K562 (cell line): ENCODE data around the gene TOMT. TPM values are rescaled to one million over a fixed set of nuclear protein-coding genes. Genes with fewer than 3 reads are reported as not detected.

ENCODE experiments used
- ATAC-seq: fragments of 200-7000 bp; cut with Tn5 transposase; 3 replicates; pipeline ENCODE4 v1.9.1; 2020; ENCODE audit warnings: moderate library complexity
- BruUV-seq: library from RNA; stranded (reverse); fragments of 400-500 nt; replicated peaks from 2 replicates; lab custom pipeline; 2021; lab: Mats Ljungman, UMichigan
- CTCF ChIA-PET: fragments of 300-600 bp; formaldehyde crosslinking; extraction: SDS; loops from one replicate; lab custom pipeline; 2021; ENCODE audit warnings: low intra/inter-chr PET ratio; lab: Yijun Ruan, JAX
- POLR2A ChIA-PET: fragments of 300-600, 350-650 bp; sonication (Branson Sonifier 250); formaldehyde crosslinking; extraction: SDS; loops from one replicate; lab custom pipeline; 2021; ENCODE audit warnings: antibody characterized with exemption, inconsistent platforms; lab: Yijun Ruan, JAX
- DNase-seq, 4 experiments: peaks; one replicate each; pipeline versions ENCODE4 v3.0.0 to v3.0.0-alpha.2; 2011 to 2018; ENCODE audit warnings: low spot score in 3 of 4, mixed read lengths in 3 of 4; ENCODE audit errors: extremely low read depth in 1 of 4
- FAIRE-seq: peaks from 2 replicates; lab custom pipeline; 2011; peaks lifted over from hg19 to GRCh38; lab: Jason Lieb, UNC
- H2AFZ ChIP-seq: 2 replicates; pipeline ENCODE4 v1.6.0; 2011; ENCODE audit warnings: low read depth, low read length, control low read depth, inconsistent platforms
- H3K27ac ChIP-seq: fragments of 200-600 bp; 3 replicates; pipeline ENCODE4 v1.8.0; 2011; ENCODE audit warnings: low read depth, mild to moderate bottlenecking, control low read depth, inconsistent platforms, low read length, moderate library complexity, mixed read lengths; ENCODE audit errors: extremely low read depth
- H3K27me3 ChIP-seq, 2 experiments: fragments of 300-600 bp in 1 of 2; 2 replicates in 1 of 2; 3 replicates in 1 of 2; pipeline versions ENCODE4 v1.6.0 to v1.8.0; 2011; ENCODE audit warnings: inconsistent platforms in 2 of 2, low read length in 2 of 2, mild to moderate bottlenecking in 1 of 2, mixed read lengths in 1 of 2, moderate library complexity in 1 of 2; ENCODE audit not compliant: control insufficient read depth in 2 of 2, insufficient read depth in 2 of 2
- H3K36me3 ChIP-seq: fragments of 300-600 bp; 3 replicates; pipeline ENCODE4 v1.8.0; 2011; ENCODE audit warnings: mild to moderate bottlenecking, low read length, inconsistent platforms; ENCODE audit not compliant: control insufficient read depth, insufficient read depth
- H3K4me1 ChIP-seq, 2 experiments: fragments of 200-600 bp in 1 of 2; replicated peaks in 1 of 2; 2 replicates in 1 of 2; 3 replicates in 1 of 2; pipeline versions ENCODE4 v1.5.1 to v1.8.0; 2011; ENCODE audit warnings: inconsistent platforms in 2 of 2, low read length in 2 of 2, mild to moderate bottlenecking in 1 of 2, mixed read lengths in 1 of 2, moderate library complexity in 1 of 2; ENCODE audit not compliant: control insufficient read depth in 2 of 2, insufficient read depth in 2 of 2
- H3K4me2 ChIP-seq: 2 replicates; pipeline ENCODE4 v1.6.1; 2011; ENCODE audit warnings: low read length, control low read depth, inconsistent platforms, mixed read lengths; ENCODE audit not compliant: insufficient read depth
- H3K4me3 ChIP-seq: fragments of 200-600 bp; sonication (generic), shearing (Covaris generic); 2 replicates; pipeline ENCODE4 v1.5.1; 2016; ENCODE audit warnings: control low read depth, inconsistent platforms
- H3K79me2 ChIP-seq: fragments of 200-600 bp; 3 replicates; pipeline ENCODE4 v1.8.0; 2011; ENCODE audit warnings: low read length, inconsistent platforms; ENCODE audit not compliant: control insufficient read depth, insufficient read depth
- H3K9ac ChIP-seq, 2 experiments: 2 replicates each; pipeline versions ENCODE4 v1.6.0 to v1.6.1; 2011; ENCODE audit warnings: low read depth in 2 of 2, low read length in 2 of 2, control low read depth in 1 of 2, inconsistent platforms in 1 of 2, mild to moderate bottlenecking in 1 of 2, mixed read lengths in 1 of 2; ENCODE audit not compliant: insufficient read depth in 1 of 2
- H3K9me1 ChIP-seq: one replicate; pipeline ENCODE4 v1.6.0; 2011; ENCODE audit warnings: inconsistent platforms, mild to moderate bottlenecking, low read length, moderate library complexity; ENCODE audit not compliant: control insufficient read depth, insufficient read depth
- H3K9me3 ChIP-seq: replicated peaks from 2 replicates; pipeline ENCODE4 v1.5.1; 2011; ENCODE audit warnings: low read depth, low read length, inconsistent platforms; ENCODE audit not compliant: control insufficient read depth, insufficient read depth
- H4K20me1 ChIP-seq: replicated peaks from 2 replicates; pipeline ENCODE4 v1.6.1; 2011; ENCODE audit warnings: low read length, inconsistent platforms, mixed read lengths; ENCODE audit not compliant: control insufficient read depth, insufficient read depth
- BRCA1 ChIP-seq, 2 experiments: fragments of 450-650 bp in 1 of 2; sonication (generic) in 1 of 2; formaldehyde crosslinking in 1 of 2; IDR thresholded peaks; 2 replicates each; pipeline versions ENCODE4 v1.5.0 to v1.6.1; 2017 to 2020; ENCODE audit warnings: mild to moderate bottlenecking in 1 of 2, missing genetic modification reagents in 1 of 2
- C11orf30 ChIP-seq: fragments of 450-650 bp; IDR thresholded peaks from 2 replicates; pipeline ENCODE4 v1.6.1; 2016; ENCODE audit warnings: low read depth, mild to moderate bottlenecking
- NFIX ChIP-seq: fragments of 250-450 bp; sonication (Bioruptor Pico); IDR thresholded peaks from 2 replicates; pipeline ENCODE4 v1.4.0; 2020; ENCODE audit warnings: low read depth, mild to moderate bottlenecking, moderate library complexity
- PHF21A ChIP-seq: fragments of 450-650 bp; IDR thresholded peaks from 2 replicates; pipeline ENCODE4 v1.6.1; 2017; ENCODE audit warnings: low read depth, borderline replicate concordance
- PML ChIP-seq: IDR thresholded peaks from 2 replicates; pipeline ENCODE4 v1.6.1; 2012; ENCODE audit warnings: low read length, inconsistent platforms
- POLR3A ChIP-seq: IDR thresholded peaks from 2 replicates; pipeline ENCODE4 v1.6.1; 2011; ENCODE audit warnings: borderline replicate concordance, mild to moderate bottlenecking, moderate library complexity; ENCODE audit not compliant: insufficient read length, insufficient read depth; ENCODE audit errors: extremely low read depth
- SIN3A ChIP-seq, 2 experiments: fragments of 150-350 bp in 1 of 2; IDR thresholded peaks; 2 replicates each; pipeline ENCODE4 v1.6.1; 2011 to 2016; ENCODE audit warnings: borderline replicate concordance in 2 of 2, low read depth in 2 of 2, low read length in 2 of 2, mild to moderate bottlenecking in 2 of 2, moderate library complexity in 2 of 2; ENCODE audit not compliant: control insufficient read depth in 1 of 2
- ZBTB8A ChIP-seq: fragments of 450-650 bp; IDR thresholded peaks from 2 replicates; pipeline ENCODE4 v1.6.1; 2018; ENCODE audit warnings: mild to moderate bottlenecking, moderate library complexity; ENCODE audit not compliant: partially characterized antibody
- WGBS: fragments of 100-300 bp; shearing (Covaris generic); methylation state at CpG from one replicate; pipeline ENCODE4 v1.1.6; 2016; ENCODE audit warnings: low coverage, mixed read lengths; ENCODE audit not compliant: insufficient coverage; ENCODE audit errors: missing lambda C conversion rate; 5-methylcytosine and 5-hydroxymethylcytosine counted together
- in situ Hi-C: fragments of 300-500 bp; cut with MboI; formaldehyde crosslinking; loops from 4 replicates; pipeline ENCODE4 v1.15.0; 2018; ENCODE audit warnings: inconsistent platforms, mixed read lengths
- intact Hi-C: fragments of 100-400 bp; cut with micrococcal nuclease; formaldehyde crosslinking; loops from 2 replicates; pipeline ENCODE4 v1.14.2; 2022
- polyA plus RNA-seq, 8 experiments: library from polyadenylated mRNA; depleted of rRNA in 4 of 8; stranded (reverse) in 5 of 8; unstranded in 3 of 8; fragments of >200 nt; fragmentation: Nextera tagmentation in 2 of 8; fragmentation: Illumina TruSeq in 1 of 8; extraction: Ambion mirVana in 2 of 8; extraction: Trizol in 1 of 8; gene quantifications; 2 replicates each; pipeline versions ENCODE4 v1.2.1 to v1.2.3, GENCODE V29; 2011 to 2014; ENCODE audit warnings: inconsistent platforms in 1 of 8, missing spikeins in 1 of 8
- total RNA-seq, 7 experiments: library from RNA; depleted of rRNA in 6 of 7; stranded (reverse); fragments of >200 nt in 6 of 7; fragmentation: Illumina TruSeq in 2 of 7; extraction: Trizol in 2 of 7; gene quantifications; 2 replicates each; pipeline versions ENCODE4 v1.2.1 to v1.2.3, GENCODE V29; 2011 to 2021; ENCODE audit warnings: low replicate concordance in 1 of 7
- TF ChIP-seq, protein P1 (sequence below): IDR thresholded peaks from 2 replicates; pipeline ENCODE4 v1.6.1; 2016; ENCODE audit warnings: missing genetic modification characterization, missing compliant biosample characterization
- TF ChIP-seq, protein P2 (sequence below): sonication (generic); formaldehyde crosslinking; IDR thresholded peaks from 2 replicates; pipeline ENCODE4 v1.8.1; 2023; ENCODE audit warnings: missing genetic modification reagents, mild to moderate bottlenecking, borderline replicate concordance
- TF ChIP-seq, protein P3 (sequence below): fragments of 200-400 bp; formaldehyde crosslinking; IDR thresholded peaks from 2 replicates; pipeline ENCODE4 v1.6.1; 2017; ENCODE audit warnings: mild to moderate bottlenecking, low read depth, low read length, moderate library complexity

TOMT gene
- total and polyA plus RNA-seq, 9 of the 15 experiments (the other 6 are each of a cell fraction or from before 2014, with no cell fraction given), result not detected

DNA sequence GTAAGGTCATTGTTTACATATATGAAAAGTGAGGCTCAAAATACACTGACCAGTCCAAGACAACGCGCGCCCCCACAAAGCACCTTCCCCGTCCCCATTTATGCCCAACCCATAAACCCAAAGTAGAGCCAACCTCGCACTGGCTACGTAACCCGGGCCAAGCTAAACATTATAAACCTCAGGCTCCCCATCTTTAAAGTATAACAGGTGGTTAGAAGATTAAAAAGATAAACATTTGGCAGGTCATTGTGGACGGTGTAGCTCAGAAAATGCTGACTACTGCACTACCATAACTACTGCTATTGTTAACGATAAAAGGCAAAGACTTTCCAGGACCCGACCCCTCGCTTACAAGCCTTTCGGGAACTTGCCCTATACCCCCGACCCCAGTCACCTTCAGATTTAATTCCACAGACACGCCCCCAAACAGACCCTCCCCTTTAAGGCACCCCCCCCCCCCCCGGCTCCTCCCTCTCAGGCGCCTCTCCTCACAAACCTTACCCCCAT lies 25.9 kb upstream of the TOMT start:
- Histone ChIP-seq H2AFZ (peak overlapping the region; percentile 83), H3K4me2 (peak overlapping the region; percentile 92), H3K36me3 (peaks cover 15% of the 10 kb centered on the region; the same call in 2 of the 3 replicates), H3K27me3 (no peaks in the 10 kb centered on the region), H3K9me1 (no peaks in the 10 kb centered on the region), H3K4me3 (peak overlapping the region; percentile 70), H3K27ac (peak overlapping the region; percentile 86), H3K79me2 (peaks cover 51% of the 10 kb centered on the region), H4K20me1 (0 out of 2 replicates have a peak, but pooled peaks cover 6% of the 10 kb centered on the region), H3K9ac (peak overlapping the region; percentile 82 to 94), H3K4me1 (peaks cover 6 to 20% of the 10 kb centered on the region in 2 experiments; a peak in 3 of 5 replicates), H3K9me3 (no peaks in the 10 kb centered on the region)
- in situ Hi-C loops (no loop called here), intact Hi-C loops (loop anchor here (1.0 to 2.0 kb wide), 3 partner anchors 23 to 39 kb away; partner anchors contain the start of genes ANAPC15 and LAMTOR1)
- BruUV-seq, result no TSS peak
- ATAC-seq (peak; percentile 53), FAIRE-seq (no peak), DNase-seq (peak in 3 of 4 experiments; percentile 36 to 76 (median 74))
- POLR2A ChIA-PET, result interaction anchor here (0.6 to 2.9 kb wide), 3 partner anchors 20 to 74 kb away, joined by 4 to 10 read pairs (median 4); no protein-coding TSS in a partner anchor
- WGBS, result 1% methylated on average over 15 of the region's 16 CpGs
- CTCF ChIA-PET, result no interaction called here
- TF ChIP-seq PHF21A, result no peak
- TF ChIP-seq, protein P1, sequence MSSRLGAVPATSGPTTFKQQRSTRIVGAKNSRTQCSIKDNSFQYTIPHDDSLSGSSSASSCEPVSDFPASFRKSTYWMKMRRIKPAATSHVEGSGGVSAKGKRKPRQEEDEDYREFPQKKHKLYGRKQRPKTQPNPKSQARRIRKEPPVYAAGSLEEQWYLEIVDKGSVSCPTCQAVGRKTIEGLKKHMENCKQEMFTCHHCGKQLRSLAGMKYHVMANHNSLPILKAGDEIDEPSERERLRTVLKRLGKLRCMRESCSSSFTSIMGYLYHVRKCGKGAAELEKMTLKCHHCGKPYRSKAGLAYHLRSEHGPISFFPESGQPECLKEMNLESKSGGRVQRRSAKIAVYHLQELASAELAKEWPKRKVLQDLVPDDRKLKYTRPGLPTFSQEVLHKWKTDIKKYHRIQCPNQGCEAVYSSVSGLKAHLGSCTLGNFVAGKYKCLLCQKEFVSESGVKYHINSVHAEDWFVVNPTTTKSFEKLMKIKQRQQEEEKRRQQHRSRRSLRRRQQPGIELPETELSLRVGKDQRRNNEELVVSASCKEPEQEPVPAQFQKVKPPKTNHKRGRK (tag), result no peak
- TF ChIP-seq POLR3A, result no peak
- TF ChIP-seq, protein P2, sequence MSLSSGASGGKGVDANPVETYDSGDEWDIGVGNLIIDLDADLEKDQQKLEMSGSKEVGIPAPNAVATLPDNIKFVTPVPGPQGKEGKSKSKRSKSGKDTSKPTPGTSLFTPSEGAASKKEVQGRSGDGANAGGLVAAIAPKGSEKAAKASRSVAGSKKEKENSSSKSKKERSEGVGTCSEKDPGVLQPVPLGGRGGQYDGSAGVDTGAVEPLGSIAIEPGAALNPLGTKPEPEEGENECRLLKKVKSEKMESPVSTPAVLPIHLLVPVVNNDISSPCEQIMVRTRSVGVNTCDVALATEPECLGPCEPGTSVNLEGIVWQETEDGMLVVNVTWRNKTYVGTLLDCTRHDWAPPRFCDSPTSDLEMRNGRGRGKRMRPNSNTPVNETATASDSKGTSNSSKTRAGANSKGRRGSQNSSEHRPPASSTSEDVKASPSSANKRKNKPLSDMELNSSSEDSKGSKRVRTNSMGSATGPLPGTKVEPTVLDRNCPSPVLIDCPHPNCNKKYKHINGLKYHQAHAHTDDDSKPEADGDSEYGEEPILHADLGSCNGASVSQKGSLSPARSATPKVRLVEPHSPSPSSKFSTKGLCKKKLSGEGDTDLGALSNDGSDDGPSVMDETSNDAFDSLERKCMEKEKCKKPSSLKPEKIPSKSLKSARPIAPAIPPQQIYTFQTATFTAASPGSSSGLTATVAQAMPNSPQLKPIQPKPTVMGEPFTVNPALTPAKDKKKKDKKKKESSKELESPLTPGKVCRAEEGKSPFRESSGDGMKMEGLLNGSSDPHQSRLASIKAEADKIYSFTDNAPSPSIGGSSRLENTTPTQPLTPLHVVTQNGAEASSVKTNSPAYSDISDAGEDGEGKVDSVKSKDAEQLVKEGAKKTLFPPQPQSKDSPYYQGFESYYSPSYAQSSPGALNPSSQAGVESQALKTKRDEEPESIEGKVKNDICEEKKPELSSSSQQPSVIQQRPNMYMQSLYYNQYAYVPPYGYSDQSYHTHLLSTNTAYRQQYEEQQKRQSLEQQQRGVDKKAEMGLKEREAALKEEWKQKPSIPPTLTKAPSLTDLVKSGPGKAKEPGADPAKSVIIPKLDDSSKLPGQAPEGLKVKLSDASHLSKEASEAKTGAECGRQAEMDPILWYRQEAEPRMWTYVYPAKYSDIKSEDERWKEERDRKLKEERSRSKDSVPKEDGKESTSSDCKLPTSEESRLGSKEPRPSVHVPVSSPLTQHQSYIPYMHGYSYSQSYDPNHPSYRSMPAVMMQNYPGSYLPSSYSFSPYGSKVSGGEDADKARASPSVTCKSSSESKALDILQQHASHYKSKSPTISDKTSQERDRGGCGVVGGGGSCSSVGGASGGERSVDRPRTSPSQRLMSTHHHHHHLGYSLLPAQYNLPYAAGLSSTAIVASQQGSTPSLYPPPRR, result no peak
- TF ChIP-seq NFIX (CRISPR knock-in tag), result no peak
- no peak for TF ChIP-seq ZBTB8A
- TF ChIP-seq PML, result no peak
- TF ChIP-seq, protein P3, sequence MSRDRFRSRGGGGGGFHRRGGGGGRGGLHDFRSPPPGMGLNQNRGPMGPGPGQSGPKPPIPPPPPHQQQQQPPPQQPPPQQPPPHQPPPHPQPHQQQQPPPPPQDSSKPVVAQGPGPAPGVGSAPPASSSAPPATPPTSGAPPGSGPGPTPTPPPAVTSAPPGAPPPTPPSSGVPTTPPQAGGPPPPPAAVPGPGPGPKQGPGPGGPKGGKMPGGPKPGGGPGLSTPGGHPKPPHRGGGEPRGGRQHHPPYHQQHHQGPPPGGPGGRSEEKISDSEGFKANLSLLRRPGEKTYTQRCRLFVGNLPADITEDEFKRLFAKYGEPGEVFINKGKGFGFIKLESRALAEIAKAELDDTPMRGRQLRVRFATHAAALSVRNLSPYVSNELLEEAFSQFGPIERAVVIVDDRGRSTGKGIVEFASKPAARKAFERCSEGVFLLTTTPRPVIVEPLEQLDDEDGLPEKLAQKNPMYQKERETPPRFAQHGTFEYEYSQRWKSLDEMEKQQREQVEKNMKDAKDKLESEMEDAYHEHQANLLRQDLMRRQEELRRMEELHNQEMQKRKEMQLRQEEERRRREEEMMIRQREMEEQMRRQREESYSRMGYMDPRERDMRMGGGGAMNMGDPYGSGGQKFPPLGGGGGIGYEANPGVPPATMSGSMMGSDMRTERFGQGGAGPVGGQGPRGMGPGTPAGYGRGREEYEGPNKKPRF, result no peak
- peak; percentile 92 for TF ChIP-seq C11orf30
- TF ChIP-seq SIN3A (IDR thresholded peaks at IDR 0.05; ENCODE audit: borderline replicate concordance in 2 of 2, control insufficient read depth in 1 of 2, low read depth in 2 of 2, low read length in 2 of 2), result peak in 1 of 2 experiments; percentile 23; a peak in 1 of 4 replicates
- TF ChIP-seq BRCA1 (IDR thresholded peaks at IDR 0.05), result no peak
- no peak for TF ChIP-seq BRCA1 (CRISPR knock-in tag; IDR thresholded peaks at IDR 0.05)
